ENCODE results near the gene NRBF2. TPM values are rescaled to one million over a fixed set of nuclear protein-coding genes. Genes with fewer than 3 reads are reported as not detected.

The NRBF2 gene
- total RNA-seq, 4 donors from 2014 or later, result 16.8 to 21.6 (median 19.1) TPM

- ATAC-seq (ENCODE audit: low FRiP score), result no peak
- no peak for TF ChIP-seq CTCF (IDR thresholded peaks at IDR 0.05)
Measured at GRCh38 chr10:63110940-63111339, 22.2 kb upstream of the NRBF2 start.

GRCh38 chr10:63114031-63114814 is 18.9 kb upstream of the NRBF2 start:
- peak; percentile 83 for ATAC-seq (ENCODE audit: low FRiP score)
- no peak for TF ChIP-seq CTCF (IDR thresholded peaks at IDR 0.05)
- peak; percentile 57 for DNase-seq (ENCODE audit: low spot score)

More at GRCh38 chr10:63110940-63111339, 22.2 kb upstream of the NRBF2 start:
- no peak for DNase-seq (ENCODE audit: low spot score)

- TF ChIP-seq CTCF (IDR thresholded peaks at IDR 0.05), result no peak
- ATAC-seq (ENCODE audit: low FRiP score), result peak; percentile 98
Measured at GRCh38 chr10:63115732-63116383, 17.3 kb upstream of the NRBF2 start.

DNA sequence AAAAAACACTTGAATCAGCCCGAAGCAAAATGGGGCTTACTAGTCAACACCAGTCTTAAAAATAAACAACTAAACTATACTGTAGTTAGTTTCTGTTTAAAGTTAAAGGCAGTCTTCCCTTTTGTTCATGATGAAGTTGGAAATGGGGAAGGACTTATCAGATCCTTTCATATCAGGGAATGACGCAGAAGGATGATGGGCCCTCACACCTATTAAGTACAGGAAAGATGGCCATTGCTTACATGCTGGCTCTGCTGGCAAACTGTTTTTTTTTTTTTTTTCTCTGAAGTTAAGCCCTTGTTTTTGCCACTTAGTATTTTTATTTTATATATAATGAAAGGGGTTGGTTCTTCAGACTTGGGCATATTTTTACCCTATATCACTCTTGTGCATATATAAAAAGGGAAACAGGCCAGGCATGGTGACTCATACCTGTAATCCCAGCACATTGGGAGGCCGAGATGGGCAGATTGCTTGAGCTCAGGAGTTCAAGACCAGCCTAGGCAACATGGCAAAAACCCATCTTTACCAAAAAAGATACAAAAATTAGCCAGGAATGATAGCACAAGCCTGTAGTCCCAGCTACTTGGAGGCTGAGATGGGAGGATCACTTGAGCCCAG is 16.6 kb upstream of the NRBF2 start:
- DNase-seq (ENCODE audit: low spot score) (no peak), ATAC-seq (ENCODE audit: low FRiP score) (no peak)
- TF ChIP-seq CTCF (IDR thresholded peaks at IDR 0.05), result no peak

More at GRCh38 chr10:63115732-63116383, 17.3 kb upstream of the NRBF2 start:
- peak; percentile 48 for DNase-seq (ENCODE audit: low spot score)

- TF ChIP-seq CTCF (IDR thresholded peaks at IDR 0.05), result no peak
- ATAC-seq (ENCODE audit: low FRiP score) (no peak), DNase-seq (ENCODE audit: low spot score) (no peak)
Measured at GRCh38 chr10:63119041-63119440, 14.1 kb upstream of the NRBF2 start.

DNA sequence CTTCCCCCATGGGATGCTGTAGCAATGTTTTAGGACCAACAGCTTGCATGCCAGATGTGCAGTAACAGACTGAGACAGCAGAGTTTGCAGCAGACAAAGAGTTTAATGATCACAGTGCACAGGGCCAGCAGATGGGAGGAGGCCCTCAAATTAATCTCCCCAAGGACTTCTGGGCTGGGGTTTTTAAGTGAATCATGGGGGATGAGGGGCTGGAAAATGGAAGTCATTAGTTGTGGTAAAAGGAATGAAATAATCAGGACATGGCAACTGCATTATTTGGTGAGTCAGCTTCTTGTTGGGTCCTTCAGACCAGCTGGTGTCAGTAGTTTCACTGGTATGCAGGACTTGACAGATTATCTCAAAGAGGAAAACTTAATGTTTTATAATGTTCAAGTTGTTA is 12.6 kb upstream of the NRBF2 start:
- no peak for TF ChIP-seq CTCF (IDR thresholded peaks at IDR 0.05)
- DNase-seq (ENCODE audit: low spot score) (no peak), ATAC-seq (ENCODE audit: low FRiP score) (no peak)
